DMS153 treated with DMSO at 0.1 percent for 48 hours (cell line): Measurements from ENCODE around the gene KCP.

Experiments
- DNase-seq: peaks from one replicate; lab custom pipeline; 2025; ENCODE audit not compliant: unreplicated experiment; lab: John Stamatoyannopoulos, UW

KCP gene

GRCh38 chr7:128830231-128831177, 80.0 kb downstream of the KCP start, which contains the start of gene FLNC:
Gene FLNC (plus strand): TSS chr7:128830406. CDS start chr7:128830638, 232 bp downstream.
- no peak for DNase-seq

GRCh38 chr7:128829391-128830166, 80.9 kb downstream of the KCP start:
- DNase-seq: no peak

- DNase-seq: no peak
Measured at GRCh38 chr7:128827971-128828711, 82.4 kb downstream of the KCP start.

- no peak for DNase-seq
Measured at GRCh38 chr7:128827248-128827958, 83.1 kb downstream of the KCP start.

- no peak for DNase-seq
Measured at GRCh38 chr7:128826916-128827247, 83.6 kb downstream of the KCP start.
